ENCODE results near the gene GFM2.
"Not testable (repeated sequence)": the region's sequence is repeated elsewhere in the genome, so short reads cannot be mapped to it uniquely, and the experiment has no call there.

GFM2 gene

DNA sequence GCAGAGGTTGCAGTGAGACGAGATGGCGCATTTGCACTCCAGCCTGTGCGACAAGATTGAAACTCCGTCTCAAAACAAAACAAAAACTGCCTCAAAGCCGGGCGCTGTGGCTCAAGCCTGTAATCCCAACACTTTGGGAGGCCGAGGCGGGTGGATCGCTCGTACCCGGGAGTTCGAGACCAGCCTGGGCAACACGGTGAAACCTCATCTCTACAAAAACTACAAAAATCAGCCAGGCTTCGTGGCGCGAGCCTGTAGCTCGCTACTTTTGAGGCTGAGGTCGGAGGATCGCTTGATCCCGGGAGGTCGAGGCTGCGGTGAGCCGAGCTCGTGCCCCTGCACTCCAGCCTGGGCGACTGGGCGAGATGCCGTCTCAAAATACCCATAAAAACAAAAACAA is 988 bp downstream of the GFM2 start:
- H3K36me3 Mint-ChIP-seq (ENCODE audit: low read depth) = peaks cover 22% of the 10 kb centered on the region
- no peaks in the 10 kb centered on the region for H3K9me3 Mint-ChIP-seq
- TF ChIP-seq, protein P1, sequence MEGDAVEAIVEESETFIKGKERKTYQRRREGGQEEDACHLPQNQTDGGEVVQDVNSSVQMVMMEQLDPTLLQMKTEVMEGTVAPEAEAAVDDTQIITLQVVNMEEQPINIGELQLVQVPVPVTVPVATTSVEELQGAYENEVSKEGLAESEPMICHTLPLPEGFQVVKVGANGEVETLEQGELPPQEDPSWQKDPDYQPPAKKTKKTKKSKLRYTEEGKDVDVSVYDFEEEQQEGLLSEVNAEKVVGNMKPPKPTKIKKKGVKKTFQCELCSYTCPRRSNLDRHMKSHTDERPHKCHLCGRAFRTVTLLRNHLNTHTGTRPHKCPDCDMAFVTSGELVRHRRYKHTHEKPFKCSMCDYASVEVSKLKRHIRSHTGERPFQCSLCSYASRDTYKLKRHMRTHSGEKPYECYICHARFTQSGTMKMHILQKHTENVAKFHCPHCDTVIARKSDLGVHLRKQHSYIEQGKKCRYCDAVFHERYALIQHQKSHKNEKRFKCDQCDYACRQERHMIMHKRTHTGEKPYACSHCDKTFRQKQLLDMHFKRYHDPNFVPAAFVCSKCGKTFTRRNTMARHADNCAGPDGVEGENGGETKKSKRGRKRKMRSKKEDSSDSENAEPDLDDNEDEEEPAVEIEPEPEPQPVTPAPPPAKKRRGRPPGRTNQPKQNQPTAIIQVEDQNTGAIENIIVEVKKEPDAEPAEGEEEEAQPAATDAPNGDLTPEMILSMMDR (IDR thresholded peaks at IDR 0.05) = no peak

DNA sequence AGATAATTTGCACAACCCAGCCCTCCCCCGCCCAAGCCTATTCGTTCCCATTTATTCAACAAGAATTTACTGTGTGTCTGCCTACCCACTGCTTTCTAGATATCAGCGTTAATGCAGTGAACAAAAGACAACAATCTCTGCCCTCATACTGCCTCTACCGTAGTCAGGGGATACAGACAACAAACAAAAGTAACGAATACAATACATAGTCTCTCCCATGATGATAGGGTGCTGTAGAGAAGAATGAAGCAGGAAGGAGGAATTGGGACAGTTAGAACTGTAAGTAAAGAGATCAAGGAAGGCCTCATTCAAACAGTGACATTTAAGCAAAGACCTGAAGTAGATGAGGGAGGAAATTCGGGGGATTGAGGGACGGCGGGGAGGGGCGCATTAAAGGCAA is 1.7 kb downstream of the GFM2 start:
- H3K27me3 Mint-ChIP-seq (ENCODE audit: low read depth, poor library complexity) = no peaks in the 10 kb centered on the region
- no peak for DNase-seq
- peaks cover 15% of the 10 kb centered on the region for H3K36me3 Mint-ChIP-seq (ENCODE audit: low read depth)
- peaks cover 30% of the 10 kb centered on the region for H3K4me1 Mint-ChIP-seq
- H3K9me3 Mint-ChIP-seq = no peaks in the 10 kb centered on the region
- TF ChIP-seq, protein P1 (IDR thresholded peaks at IDR 0.05) = no peak
- peak overlapping the region; percentile 86 for H3K27ac Mint-ChIP-seq
- H3K4me3 Mint-ChIP-seq = peak overlapping the region; percentile 100

More for the DNA sequence above, 988 bp downstream of the GFM2 start:
- Mint-ChIP-seq H3K4me1 (peaks cover 30% of the 10 kb centered on the region), H3K27ac (no peak overlapping the region), H3K4me3 (peak overlapping the region; percentile 100), H3K27me3 (ENCODE audit: low read depth, poor library complexity) (no peaks in the 10 kb centered on the region)
- no peak for DNase-seq

DNA sequence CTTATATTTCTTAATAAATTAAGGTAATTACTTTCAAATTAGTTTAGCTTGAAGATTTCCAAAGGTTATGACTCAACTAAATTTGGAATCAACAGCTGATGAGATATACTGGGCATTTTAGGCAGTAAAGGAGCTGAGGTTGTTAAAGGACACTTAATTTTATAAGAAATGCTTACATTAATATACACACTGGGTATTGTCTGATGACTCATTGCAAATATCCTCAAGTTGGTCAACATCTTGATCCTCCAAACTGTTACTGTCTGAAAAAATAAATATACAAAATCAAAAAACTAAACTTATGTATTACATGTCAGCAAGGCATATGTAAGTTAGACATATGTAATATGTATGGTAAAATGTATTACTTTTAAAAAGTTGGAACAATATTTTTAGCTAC is 3.4 kb downstream of the GFM2 start:
- H3K27me3 Mint-ChIP-seq (ENCODE audit: low read depth, poor library complexity) = no peaks in the 10 kb centered on the region
- TF ChIP-seq, protein P1 (IDR thresholded peaks at IDR 0.05) = no peak
- no peak for DNase-seq
- peaks cover 30% of the 10 kb centered on the region for H3K4me1 Mint-ChIP-seq
- H3K27ac Mint-ChIP-seq = no peak overlapping the region
- H3K4me3 Mint-ChIP-seq = no peak overlapping the region
- no peaks in the 10 kb centered on the region for H3K9me3 Mint-ChIP-seq
- H3K36me3 Mint-ChIP-seq (ENCODE audit: low read depth) = peaks cover 3% of the 10 kb centered on the region

DNA sequence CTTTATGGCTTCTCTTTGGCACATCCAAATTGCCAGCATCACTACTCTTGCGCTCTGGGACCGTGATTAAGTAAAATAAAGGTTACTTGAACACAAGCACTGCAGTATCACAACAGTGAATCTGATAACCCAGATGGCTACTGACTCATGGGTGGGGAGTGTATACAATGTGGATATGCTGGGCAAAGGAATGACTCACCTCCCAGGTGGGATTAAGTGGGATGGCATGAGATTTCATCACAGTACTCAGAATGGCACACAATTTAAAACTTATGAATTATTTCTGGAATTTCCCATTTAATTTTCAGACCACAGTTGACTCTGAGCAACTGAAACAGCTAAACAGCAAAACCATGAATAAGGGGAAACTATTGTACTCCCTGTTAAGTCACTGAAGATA is 4.3 kb downstream of the GFM2 start:
- H3K4me1 Mint-ChIP-seq = peaks cover 22% of the 10 kb centered on the region
- no peak for DNase-seq
- TF ChIP-seq, protein P1 (IDR thresholded peaks at IDR 0.05) = no peak
- peaks cover 11% of the 10 kb centered on the region for H3K36me3 Mint-ChIP-seq (ENCODE audit: low read depth)
- H3K9me3 Mint-ChIP-seq = no peaks in the 10 kb centered on the region
- H3K27me3 Mint-ChIP-seq (ENCODE audit: low read depth, poor library complexity) = no peaks in the 10 kb centered on the region
- no peak overlapping the region for H3K27ac Mint-ChIP-seq
- H3K4me3 Mint-ChIP-seq = no peak overlapping the region

DNA sequence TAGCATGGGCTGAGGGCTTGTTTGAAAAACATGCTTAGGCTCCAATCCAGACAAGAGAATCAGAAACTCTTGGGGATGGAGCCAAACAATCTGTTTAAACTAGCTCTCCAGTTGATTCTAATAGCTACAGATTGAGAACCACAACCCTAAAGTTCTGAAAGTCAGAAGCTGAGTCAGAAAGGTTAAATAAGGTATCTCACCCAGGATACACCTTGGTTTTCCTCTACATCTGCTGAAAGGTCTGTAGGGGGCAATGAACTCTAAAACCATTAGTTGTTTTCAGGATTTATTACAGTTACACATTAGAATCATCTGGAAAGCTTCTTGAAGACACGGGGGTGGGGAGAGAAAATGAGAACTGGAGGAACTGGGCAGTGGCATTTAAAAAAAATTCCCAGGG is 5.7 kb downstream of the GFM2 start:
- Mint-ChIP-seq H3K4me1 (peaks cover 12% of the 10 kb centered on the region), H3K36me3 (ENCODE audit: low read depth) (peaks cover 24% of the 10 kb centered on the region), H3K27ac (no peak overlapping the region), H3K27me3 (ENCODE audit: low read depth, poor library complexity) (no peaks in the 10 kb centered on the region), H3K9me3 (peaks cover 6% of the 10 kb centered on the region), H3K4me3 (no peak overlapping the region)
- DNase-seq = no peak
- TF ChIP-seq, protein P1 (IDR thresholded peaks at IDR 0.05) = no peak

DNA sequence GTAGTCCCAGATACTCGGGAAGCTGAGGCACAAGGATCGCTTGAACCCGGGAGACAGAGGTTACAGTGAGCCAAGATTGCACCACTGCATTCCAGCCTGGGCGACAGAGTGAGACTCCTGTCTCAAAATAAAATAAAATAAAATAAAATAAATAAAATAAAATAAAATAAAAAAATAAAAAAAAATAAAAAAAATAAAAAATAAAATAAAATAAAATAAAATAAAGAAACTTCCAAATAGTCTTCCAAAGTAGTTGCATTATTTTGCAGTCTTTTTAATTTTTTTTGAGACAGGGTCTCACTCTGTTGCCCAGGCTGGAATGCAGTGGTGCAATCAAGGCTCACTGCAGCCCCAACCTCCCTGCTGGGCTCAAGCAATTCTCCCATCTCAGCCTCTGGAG is 18.2 kb downstream of the GFM2 start:
- H3K9me3 Mint-ChIP-seq; H3K27me3 Mint-ChIP-seq (ENCODE audit: low read depth, poor library complexity); H3K4me1 Mint-ChIP-seq; H3K4me3 Mint-ChIP-seq; H3K27ac Mint-ChIP-seq; DNase-seq: not testable (repeated sequence)
- peaks cover 68% of the 10 kb centered on the region for H3K36me3 Mint-ChIP-seq (ENCODE audit: low read depth)

All from nephron progenitor cell (in vitro differentiated cells).